ENCODE measurements around the gene GRM7. TPM values are rescaled to one million over a fixed set of nuclear protein-coding genes. Genes with fewer than 3 reads are reported as not detected.

The GRM7 gene
- total RNA-seq, 4 donors from 2014 or later = not detected

DNA sequence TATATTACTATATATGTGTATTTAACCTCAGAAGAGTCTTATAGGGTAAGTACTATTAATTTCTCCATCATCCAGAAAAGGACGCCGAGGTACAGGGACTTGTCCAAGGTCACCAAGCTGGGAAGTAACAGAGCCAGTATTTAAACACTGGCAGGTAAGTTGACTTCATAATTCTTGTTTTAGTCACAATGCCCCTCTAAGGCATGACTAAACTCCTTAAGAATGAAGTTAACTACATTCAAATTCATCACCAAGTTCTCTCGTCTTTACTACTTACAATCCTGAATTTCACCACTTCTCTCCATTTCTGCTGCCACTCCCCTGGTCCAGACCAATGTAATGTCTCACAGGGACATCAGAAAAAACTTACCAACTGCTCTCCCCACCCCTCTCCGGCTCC, 312.1 kb downstream of the GRM7 start:
- Histone ChIP-seq H3K27ac (no peak overlapping the region), H3K27me3 (no peaks in the 10 kb centered on the region), H3K9me3 (no peaks in the 10 kb centered on the region), H3K4me1 (no peaks in the 10 kb centered on the region), H3K4me3 (no peak overlapping the region), H3K36me3 (no peaks in the 10 kb centered on the region)
- DNase-seq = no peak
- no peak for ATAC-seq
- TF ChIP-seq POLR2A (IDR thresholded peaks at IDR 0.05) = no peak
- TF ChIP-seq, protein P1, sequence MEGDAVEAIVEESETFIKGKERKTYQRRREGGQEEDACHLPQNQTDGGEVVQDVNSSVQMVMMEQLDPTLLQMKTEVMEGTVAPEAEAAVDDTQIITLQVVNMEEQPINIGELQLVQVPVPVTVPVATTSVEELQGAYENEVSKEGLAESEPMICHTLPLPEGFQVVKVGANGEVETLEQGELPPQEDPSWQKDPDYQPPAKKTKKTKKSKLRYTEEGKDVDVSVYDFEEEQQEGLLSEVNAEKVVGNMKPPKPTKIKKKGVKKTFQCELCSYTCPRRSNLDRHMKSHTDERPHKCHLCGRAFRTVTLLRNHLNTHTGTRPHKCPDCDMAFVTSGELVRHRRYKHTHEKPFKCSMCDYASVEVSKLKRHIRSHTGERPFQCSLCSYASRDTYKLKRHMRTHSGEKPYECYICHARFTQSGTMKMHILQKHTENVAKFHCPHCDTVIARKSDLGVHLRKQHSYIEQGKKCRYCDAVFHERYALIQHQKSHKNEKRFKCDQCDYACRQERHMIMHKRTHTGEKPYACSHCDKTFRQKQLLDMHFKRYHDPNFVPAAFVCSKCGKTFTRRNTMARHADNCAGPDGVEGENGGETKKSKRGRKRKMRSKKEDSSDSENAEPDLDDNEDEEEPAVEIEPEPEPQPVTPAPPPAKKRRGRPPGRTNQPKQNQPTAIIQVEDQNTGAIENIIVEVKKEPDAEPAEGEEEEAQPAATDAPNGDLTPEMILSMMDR (IDR thresholded peaks at IDR 0.05 in 4 of 5, conservative IDR thresholded peaks at IDR 0.05 in 1 of 5) = no peak
- in situ Hi-C loops (cut with MboI; ENCODE audit: low sequenced_read_pairs in 4 of 4) = no loop called here
- intact Hi-C loops (cut with DNase I; ENCODE audit: low total_unique reads) = no loop called here

DNA sequence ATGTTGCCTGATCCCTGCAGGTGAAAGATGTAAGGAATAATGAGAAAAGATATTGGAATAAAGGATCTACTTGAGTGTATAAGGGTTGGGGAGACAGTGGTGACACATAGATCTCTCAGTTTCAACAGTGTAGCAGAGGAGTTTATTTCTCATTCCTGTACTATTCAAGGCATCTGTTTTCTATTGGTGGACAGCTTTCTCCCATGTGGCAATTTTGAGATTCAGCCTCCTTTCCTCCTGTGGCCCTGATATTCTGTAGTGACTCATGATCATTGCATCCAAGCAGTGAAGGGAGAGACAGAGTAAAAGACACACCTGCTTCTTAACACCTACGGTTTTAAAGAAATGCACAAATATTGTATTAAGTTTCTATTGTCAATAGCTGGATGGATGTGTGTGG, 327.6 kb downstream of the GRM7 start:
- Histone ChIP-seq H3K36me3 (no peaks in the 10 kb centered on the region), H3K4me1 (no peaks in the 10 kb centered on the region), H3K9me3 (no peaks in the 10 kb centered on the region), H3K4me3 (no peak overlapping the region), H3K27me3 (no peaks in the 10 kb centered on the region), H3K27ac (no peak overlapping the region)
- intact Hi-C loops (cut with DNase I; ENCODE audit: low total_unique reads) (no loop called here), in situ Hi-C loops (cut with MboI; ENCODE audit: low sequenced_read_pairs in 4 of 4) (no loop called here)
- ATAC-seq (no peak), DNase-seq (no peak)
- TF ChIP-seq POLR2A (IDR thresholded peaks at IDR 0.05) = no peak
- TF ChIP-seq, protein P1 (IDR thresholded peaks at IDR 0.05 in 4 of 5, conservative IDR thresholded peaks at IDR 0.05 in 1 of 5) = no peak

DNA sequence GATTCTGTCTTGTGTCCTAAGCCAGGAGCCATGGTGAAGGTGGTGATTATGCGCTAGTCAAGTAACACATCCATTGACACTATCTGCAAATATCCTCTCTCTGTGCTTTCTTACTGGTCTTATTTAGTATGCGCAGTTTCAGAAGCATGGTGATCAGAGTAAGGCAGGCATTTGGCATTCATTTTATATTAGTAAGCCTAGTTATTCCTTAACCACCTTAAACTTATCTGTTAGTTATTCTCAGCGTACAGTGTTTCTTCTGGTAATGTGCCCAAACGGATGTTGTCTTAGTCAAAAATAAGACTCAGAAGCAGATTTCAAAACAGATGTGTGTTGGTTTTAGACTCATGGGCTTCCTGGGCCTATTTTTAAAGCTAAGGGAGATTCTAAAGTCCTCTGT, 329.2 kb downstream of the GRM7 start:
- Histone ChIP-seq H3K4me3 (no peak overlapping the region), H3K36me3 (no peaks in the 10 kb centered on the region), H3K27ac (no peak overlapping the region), H3K27me3 (no peaks in the 10 kb centered on the region), H3K9me3 (no peaks in the 10 kb centered on the region), H3K4me1 (no peaks in the 10 kb centered on the region)
- TF ChIP-seq, protein P1 (IDR thresholded peaks at IDR 0.05 in 4 of 5, conservative IDR thresholded peaks at IDR 0.05 in 1 of 5) = no peak
- no peak for TF ChIP-seq POLR2A (IDR thresholded peaks at IDR 0.05)
- DNase-seq (no peak), ATAC-seq (no peak)
- in situ Hi-C loops (cut with MboI; ENCODE audit: low sequenced_read_pairs in 4 of 4) (no loop called here), intact Hi-C loops (cut with DNase I; ENCODE audit: low total_unique reads) (no loop called here)

DNA sequence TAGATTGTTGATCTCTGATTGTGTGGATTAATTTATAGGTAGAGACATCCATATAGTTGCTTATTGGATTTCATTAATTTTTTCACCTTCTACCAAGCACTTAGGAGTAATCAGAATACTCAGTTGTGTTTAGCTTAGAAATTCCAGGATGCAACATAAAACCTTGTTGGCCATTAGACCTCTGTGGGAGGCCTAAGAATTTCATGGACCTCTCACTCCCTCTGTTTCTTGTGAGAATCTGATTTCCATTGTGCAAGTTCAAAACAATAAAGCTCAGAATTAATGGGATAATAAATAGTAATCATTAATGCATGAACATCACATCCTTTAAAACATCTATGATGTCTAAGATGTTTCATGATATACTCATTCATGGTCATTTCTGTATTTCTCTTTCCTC, 332.4 kb downstream of the GRM7 start:
- Histone ChIP-seq H3K27me3 (no peaks in the 10 kb centered on the region), H3K27ac (no peak overlapping the region), H3K9me3 (no peaks in the 10 kb centered on the region), H3K4me3 (no peak overlapping the region), H3K36me3 (no peaks in the 10 kb centered on the region), H3K4me1 (no peaks in the 10 kb centered on the region)
- DNase-seq = no peak
- intact Hi-C loops (cut with DNase I; ENCODE audit: low total_unique reads) = no loop called here
- in situ Hi-C loops (cut with MboI; ENCODE audit: low sequenced_read_pairs in 4 of 4) = no loop called here
- TF ChIP-seq POLR2A (IDR thresholded peaks at IDR 0.05) = no peak
- ATAC-seq = no peak

DNA sequence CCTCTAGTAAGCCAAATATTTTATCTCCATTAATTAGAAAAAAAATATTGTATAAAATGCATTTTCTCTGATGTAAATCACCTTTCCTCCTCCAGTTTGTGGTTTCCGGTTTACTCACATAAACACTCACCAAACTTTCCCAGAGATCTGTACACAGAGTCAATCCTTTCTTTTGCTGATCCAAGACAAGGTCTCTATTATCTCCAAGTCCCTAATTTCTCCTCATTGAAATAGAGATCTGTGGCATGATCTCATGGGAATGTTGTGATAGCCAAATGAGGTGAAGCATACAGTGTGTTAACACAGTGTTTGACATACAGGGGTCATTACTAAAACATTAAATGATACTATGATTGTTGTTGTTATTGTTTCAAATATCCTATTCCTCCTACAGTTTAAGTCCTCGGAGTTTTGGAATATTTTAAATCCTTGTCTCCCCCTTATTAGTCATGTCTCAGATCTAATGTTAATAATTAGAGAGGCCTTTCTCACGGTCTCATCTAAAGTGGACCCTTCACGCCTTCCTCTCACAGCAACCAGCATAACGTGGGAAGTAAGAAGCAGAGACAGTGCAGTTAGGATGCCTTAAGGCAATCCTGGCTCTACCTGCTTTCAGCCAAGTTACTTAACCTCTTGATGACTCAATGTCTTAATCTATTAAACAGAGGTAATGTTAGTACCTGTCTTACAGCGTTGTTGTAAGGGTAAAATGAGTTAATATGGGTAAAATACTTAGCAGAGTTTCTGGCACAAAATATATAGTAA, 333.3 kb downstream of the GRM7 start:
- Histone ChIP-seq H3K9me3 (no peaks in the 10 kb centered on the region), H3K36me3 (no peaks in the 10 kb centered on the region), H3K4me3 (no peak overlapping the region), H3K27me3 (no peaks in the 10 kb centered on the region), H3K27ac (no peak overlapping the region), H3K4me1 (no peaks in the 10 kb centered on the region)
- no peak for TF ChIP-seq POLR2A (IDR thresholded peaks at IDR 0.05)
- TF ChIP-seq, protein P1 (IDR thresholded peaks at IDR 0.05 in 4 of 5, conservative IDR thresholded peaks at IDR 0.05 in 1 of 5) = no peak
- DNase-seq (no peak), ATAC-seq (no peak)
- in situ Hi-C loops (cut with MboI; ENCODE audit: low sequenced_read_pairs in 4 of 4) = no loop called here
- intact Hi-C loops (cut with DNase I; ENCODE audit: low total_unique reads) = no loop called here

All from gastrocnemius medialis (tissue), 4 donors.